ENCODE results near the gene AKAP17A. TPM values are rescaled to one million over a fixed set of nuclear protein-coding genes. Genes with fewer than 3 reads are reported as not detected.

AKAP17A gene
- total and polyA plus RNA-seq, 9 of the 15 experiments (the other 6 are each of a cell fraction or from before 2014, with no cell fraction given) = 1.2 to 29.5 (median 8.2) TPM

DNA sequence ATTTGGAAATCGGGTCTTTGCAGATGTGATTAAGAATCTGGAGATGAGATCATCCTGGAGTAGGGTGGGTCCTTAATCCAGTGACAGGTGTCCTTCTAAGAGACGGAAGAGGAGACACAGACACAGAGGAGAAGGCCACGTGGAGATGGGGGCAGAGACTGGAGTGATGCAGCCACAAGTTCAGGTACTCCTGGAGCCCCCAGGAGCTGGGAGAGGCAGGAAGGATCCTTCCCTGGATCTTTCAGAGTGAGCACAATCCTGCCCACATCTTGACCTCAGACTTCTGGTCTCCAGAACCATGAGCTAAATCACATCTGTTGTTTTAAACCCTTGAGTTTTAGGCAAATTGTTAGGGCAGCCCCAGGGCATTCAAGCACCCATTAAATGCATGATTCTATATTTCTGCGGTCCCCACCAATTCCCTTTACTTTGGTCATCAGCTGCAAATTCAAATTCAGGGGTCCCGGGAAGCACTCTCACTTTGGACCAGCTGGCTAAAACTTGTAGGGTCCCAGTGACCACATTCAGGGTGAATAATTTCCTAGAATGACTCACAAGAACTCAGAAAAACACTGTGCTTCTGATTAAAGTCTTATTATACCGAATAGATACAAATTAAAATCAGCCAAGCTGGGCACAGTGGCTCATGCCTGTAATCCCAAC is 12.8 kb upstream of the AKAP17A start:
- no peaks in the 10 kb centered on the region for H4K20me1 ChIP-seq (replicated peaks; ENCODE audit: control insufficient read depth, insufficient read depth, low read length)
- H3K36me3 ChIP-seq (ENCODE audit: control insufficient read depth, insufficient read depth, low read length) = no peaks in the 10 kb centered on the region
- no TSS peak for BruUV-seq (replicated peaks)
- ChIA-PET POLR2A (no interaction called here), CTCF (ENCODE audit: low intra/inter-chr PET ratio) (no interaction called here)
- no peaks in the 10 kb centered on the region for H3K79me2 ChIP-seq (ENCODE audit: control insufficient read depth, insufficient read depth, low read length)
- intact Hi-C loops (cut with micrococcal nuclease) (no loop called here), in situ Hi-C loops (cut with MboI) (loop anchor here (10.0 kb wide), 1 partner anchor 114 kb away; no protein-coding TSS in a partner anchor)
- FAIRE-seq (no peak), DNase-seq (ENCODE audit: extremely low read depth in 1 of 4, low spot score in 3 of 4) (no peak), ATAC-seq (no peak)
- H3K9me3 ChIP-seq (replicated peaks; ENCODE audit: control insufficient read depth, insufficient read depth, low read depth, low read length) = no peaks in the 10 kb centered on the region
- no peak overlapping the region for H3K9ac ChIP-seq (ENCODE audit: insufficient read depth in 1 of 2, low read depth in 2 of 2, low read length in 2 of 2)
- H3K9me1 ChIP-seq (ENCODE audit: control insufficient read depth, insufficient read depth, low read length) = no peaks in the 10 kb centered on the region
- H3K4me3 ChIP-seq = no peak overlapping the region
- H3K27ac ChIP-seq (ENCODE audit: extremely low read depth, low read depth, low read length) = no peak overlapping the region
- H3K4me2 ChIP-seq (ENCODE audit: insufficient read depth, low read length) = no peak overlapping the region
- no peak overlapping the region for H2AFZ ChIP-seq (ENCODE audit: low read depth, low read length)
- WGBS (ENCODE audit: insufficient coverage, low coverage, missing lambda C conversion rate) = 0% methylated on average over 6 of the region's 6 CpGs
- H3K4me1 ChIP-seq (replicated peaks in 1 of 2; ENCODE audit: control insufficient read depth in 2 of 2, insufficient read depth in 2 of 2, low read length in 2 of 2) = no peaks in the 10 kb centered on the region; a peak in 1 of 5 replicates
- no peaks in the 10 kb centered on the region for H3K27me3 ChIP-seq (ENCODE audit: control insufficient read depth in 2 of 2, insufficient read depth in 2 of 2, low read length in 2 of 2)
- TF ChIP-seq NR3C1 (CRISPR knock-in tag; IDR thresholded peaks at IDR 0.05) = no peak
- TF ChIP-seq, protein P1, sequence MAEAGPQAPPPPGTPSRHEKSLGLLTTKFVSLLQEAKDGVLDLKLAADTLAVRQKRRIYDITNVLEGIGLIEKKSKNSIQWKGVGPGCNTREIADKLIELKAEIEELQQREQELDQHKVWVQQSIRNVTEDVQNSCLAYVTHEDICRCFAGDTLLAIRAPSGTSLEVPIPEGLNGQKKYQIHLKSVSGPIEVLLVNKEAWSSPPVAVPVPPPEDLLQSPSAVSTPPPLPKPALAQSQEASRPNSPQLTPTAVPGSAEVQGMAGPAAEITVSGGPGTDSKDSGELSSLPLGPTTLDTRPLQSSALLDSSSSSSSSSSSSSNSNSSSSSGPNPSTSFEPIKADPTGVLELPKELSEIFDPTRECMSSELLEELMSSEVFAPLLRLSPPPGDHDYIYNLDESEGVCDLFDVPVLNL (CRISPR knock-in tag; IDR thresholded peaks at IDR 0.05; ENCODE audit: low read depth) = no peak
- no peak for TF ChIP-seq XRCC3 (IDR thresholded peaks at IDR 0.05)
- TF ChIP-seq RFX5 (IDR thresholded peaks at IDR 0.05; ENCODE audit: low read depth, low read length) = no peak
- TF ChIP-seq, protein P2, sequence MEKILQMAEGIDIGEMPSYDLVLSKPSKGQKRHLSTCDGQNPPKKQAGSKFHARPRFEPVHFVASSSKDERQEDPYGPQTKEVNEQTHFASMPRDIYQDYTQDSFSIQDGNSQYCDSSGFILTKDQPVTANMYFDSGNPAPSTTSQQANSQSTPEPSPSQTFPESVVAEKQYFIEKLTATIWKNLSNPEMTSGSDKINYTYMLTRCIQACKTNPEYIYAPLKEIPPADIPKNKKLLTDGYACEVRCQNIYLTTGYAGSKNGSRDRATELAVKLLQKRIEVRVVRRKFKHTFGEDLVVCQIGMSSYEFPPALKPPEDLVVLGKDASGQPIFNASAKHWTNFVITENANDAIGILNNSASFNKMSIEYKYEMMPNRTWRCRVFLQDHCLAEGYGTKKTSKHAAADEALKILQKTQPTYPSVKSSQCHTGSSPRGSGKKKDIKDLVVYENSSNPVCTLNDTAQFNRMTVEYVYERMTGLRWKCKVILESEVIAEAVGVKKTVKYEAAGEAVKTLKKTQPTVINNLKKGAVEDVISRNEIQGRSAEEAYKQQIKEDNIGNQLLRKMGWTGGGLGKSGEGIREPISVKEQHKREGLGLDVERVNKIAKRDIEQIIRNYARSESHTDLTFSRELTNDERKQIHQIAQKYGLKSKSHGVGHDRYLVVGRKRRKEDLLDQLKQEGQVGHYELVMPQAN (IDR thresholded peaks at IDR 0.05; ENCODE audit: borderline replicate concordance) = no peak
- TF ChIP-seq TARDBP (IDR thresholded peaks at IDR 0.05) = no peak
- TF ChIP-seq MTF1 (CRISPR knock-in tag; IDR thresholded peaks at IDR 0.05; ENCODE audit: borderline replicate concordance) = no peak
- no peak for TF ChIP-seq BRCA1 (IDR thresholded peaks at IDR 0.05)
- TF ChIP-seq BRCA1 (CRISPR knock-in tag; IDR thresholded peaks at IDR 0.05) = no peak
- TF ChIP-seq, protein P3, sequence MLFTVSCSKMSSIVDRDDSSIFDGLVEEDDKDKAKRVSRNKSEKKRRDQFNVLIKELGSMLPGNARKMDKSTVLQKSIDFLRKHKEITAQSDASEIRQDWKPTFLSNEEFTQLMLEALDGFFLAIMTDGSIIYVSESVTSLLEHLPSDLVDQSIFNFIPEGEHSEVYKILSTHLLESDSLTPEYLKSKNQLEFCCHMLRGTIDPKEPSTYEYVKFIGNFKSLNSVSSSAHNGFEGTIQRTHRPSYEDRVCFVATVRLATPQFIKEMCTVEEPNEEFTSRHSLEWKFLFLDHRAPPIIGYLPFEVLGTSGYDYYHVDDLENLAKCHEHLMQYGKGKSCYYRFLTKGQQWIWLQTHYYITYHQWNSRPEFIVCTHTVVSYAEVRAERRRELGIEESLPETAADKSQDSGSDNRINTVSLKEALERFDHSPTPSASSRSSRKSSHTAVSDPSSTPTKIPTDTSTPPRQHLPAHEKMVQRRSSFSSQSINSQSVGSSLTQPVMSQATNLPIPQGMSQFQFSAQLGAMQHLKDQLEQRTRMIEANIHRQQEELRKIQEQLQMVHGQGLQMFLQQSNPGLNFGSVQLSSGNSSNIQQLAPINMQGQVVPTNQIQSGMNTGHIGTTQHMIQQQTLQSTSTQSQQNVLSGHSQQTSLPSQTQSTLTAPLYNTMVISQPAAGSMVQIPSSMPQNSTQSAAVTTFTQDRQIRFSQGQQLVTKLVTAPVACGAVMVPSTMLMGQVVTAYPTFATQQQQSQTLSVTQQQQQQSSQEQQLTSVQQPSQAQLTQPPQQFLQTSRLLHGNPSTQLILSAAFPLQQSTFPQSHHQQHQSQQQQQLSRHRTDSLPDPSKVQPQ (CRISPR knock-in tag; IDR thresholded peaks at IDR 0.05; ENCODE audit: borderline replicate concordance) = no peak
- no peak for TF ChIP-seq JUND (IDR thresholded peaks at IDR 0.05; ENCODE audit: borderline replicate concordance, low read depth, low read length)
- no peak for TF ChIP-seq JUND (tag; IDR thresholded peaks at IDR 0.05; ENCODE audit: borderline replicate concordance, low read depth, low read length)
- TF ChIP-seq, protein P4, sequence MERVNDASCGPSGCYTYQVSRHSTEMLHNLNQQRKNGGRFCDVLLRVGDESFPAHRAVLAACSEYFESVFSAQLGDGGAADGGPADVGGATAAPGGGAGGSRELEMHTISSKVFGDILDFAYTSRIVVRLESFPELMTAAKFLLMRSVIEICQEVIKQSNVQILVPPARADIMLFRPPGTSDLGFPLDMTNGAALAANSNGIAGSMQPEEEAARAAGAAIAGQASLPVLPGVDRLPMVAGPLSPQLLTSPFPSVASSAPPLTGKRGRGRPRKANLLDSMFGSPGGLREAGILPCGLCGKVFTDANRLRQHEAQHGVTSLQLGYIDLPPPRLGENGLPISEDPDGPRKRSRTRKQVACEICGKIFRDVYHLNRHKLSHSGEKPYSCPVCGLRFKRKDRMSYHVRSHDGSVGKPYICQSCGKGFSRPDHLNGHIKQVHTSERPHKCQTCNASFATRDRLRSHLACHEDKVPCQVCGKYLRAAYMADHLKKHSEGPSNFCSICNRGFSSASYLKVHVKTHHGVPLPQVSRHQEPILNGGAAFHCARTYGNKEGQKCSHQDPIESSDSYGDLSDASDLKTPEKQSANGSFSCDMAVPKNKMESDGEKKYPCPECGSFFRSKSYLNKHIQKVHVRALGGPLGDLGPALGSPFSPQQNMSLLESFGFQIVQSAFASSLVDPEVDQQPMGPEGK (CRISPR knock-in tag; IDR thresholded peaks at IDR 0.05; ENCODE audit: borderline replicate concordance) = no peak
- TF ChIP-seq CEBPG (CRISPR knock-in tag; IDR thresholded peaks at IDR 0.05) = no peak
- no peak for TF ChIP-seq CEBPG (tag; conservative IDR thresholded peaks at IDR 0.05 in 1 of 2, IDR thresholded peaks at IDR 0.05 in 1 of 2)
